ENCODE results near the gene ZDHHC11.
A peak's percentile ranks its signal among the peaks of the same experiment; 100 is the strongest.
"Not testable (repeated sequence)": the region's sequence is repeated elsewhere in the genome, so short reads cannot be mapped to it uniquely, and the experiment has no call there.

The ZDHHC11 gene

GRCh38 chr5:763397-763796 lies 87.4 kb downstream of the ZDHHC11 start:
- no peak for DNase-seq

- DNase-seq, result not testable (repeated sequence)
These were observed 87.8 kb downstream of the ZDHHC11 start for GRCh38 chr5:762996-763395.

- DNase-seq, result peak in 25 of 51 donors; percentile 10 to 86 (median 50)
These were observed 88.7 kb downstream of the ZDHHC11 start for GRCh38 chr5:761854-762710.

- no peak for DNase-seq
These were observed 89.6 kb downstream of the ZDHHC11 start for GRCh38 chr5:761059-761771.

- no peak for DNase-seq
These were observed 90.3 kb downstream of the ZDHHC11 start for GRCh38 chr5:760363-761058.

- no peak for DNase-seq
These were observed 90.9 kb downstream of the ZDHHC11 start for GRCh38 chr5:759781-760362.

GRCh38 chr5:759111-759751 lies 91.6 kb downstream of the ZDHHC11 start:
- no peak for DNase-seq

- DNase-seq, result no peak
These were observed 92.1 kb downstream of the ZDHHC11 start for GRCh38 chr5:758698-759053.

GRCh38 chr5:757931-758697 lies 92.7 kb downstream of the ZDHHC11 start:
- peak in 31 of 51 donors; percentile 6 to 81 (median 46) for DNase-seq

- DNase-seq, result no peak
These were observed 93.3 kb downstream of the ZDHHC11 start for GRCh38 chr5:757346-757930.

- DNase-seq, result no peak
These were observed 93.9 kb downstream of the ZDHHC11 start for GRCh38 chr5:756865-757345.

GRCh38 chr5:756171-756570 lies 94.6 kb downstream of the ZDHHC11 start:
- no peak for DNase-seq

GRCh38 chr5:754143-754632 lies 96.6 kb downstream of the ZDHHC11 start:
- DNase-seq, result not testable (repeated sequence)

- not testable (repeated sequence) for DNase-seq
These were observed 97.1 kb downstream of the ZDHHC11 start for GRCh38 chr5:753567-754142.

- not testable (repeated sequence) for DNase-seq
These were observed 98.2 kb downstream of the ZDHHC11 start for GRCh38 chr5:752532-753115.

GRCh38 chr5:751992-752391 lies 98.8 kb downstream of the ZDHHC11 start:
- DNase-seq, result not testable (repeated sequence)

- no peak for DNase-seq
These were observed 99.3 kb downstream of the ZDHHC11 start for GRCh38 chr5:751496-751895.

GRCh38 chr5:750226-750625 lies 100.6 kb downstream of the ZDHHC11 start:
- DNase-seq, result not testable (repeated sequence)

- DNase-seq, result no peak
These were observed 101.6 kb downstream of the ZDHHC11 start for GRCh38 chr5:749101-749670.

Measured in hypothalamus (tissue), 51 donors.